Measurements from ENCODE around the gene RASSF4.

RASSF4 gene

DNA sequence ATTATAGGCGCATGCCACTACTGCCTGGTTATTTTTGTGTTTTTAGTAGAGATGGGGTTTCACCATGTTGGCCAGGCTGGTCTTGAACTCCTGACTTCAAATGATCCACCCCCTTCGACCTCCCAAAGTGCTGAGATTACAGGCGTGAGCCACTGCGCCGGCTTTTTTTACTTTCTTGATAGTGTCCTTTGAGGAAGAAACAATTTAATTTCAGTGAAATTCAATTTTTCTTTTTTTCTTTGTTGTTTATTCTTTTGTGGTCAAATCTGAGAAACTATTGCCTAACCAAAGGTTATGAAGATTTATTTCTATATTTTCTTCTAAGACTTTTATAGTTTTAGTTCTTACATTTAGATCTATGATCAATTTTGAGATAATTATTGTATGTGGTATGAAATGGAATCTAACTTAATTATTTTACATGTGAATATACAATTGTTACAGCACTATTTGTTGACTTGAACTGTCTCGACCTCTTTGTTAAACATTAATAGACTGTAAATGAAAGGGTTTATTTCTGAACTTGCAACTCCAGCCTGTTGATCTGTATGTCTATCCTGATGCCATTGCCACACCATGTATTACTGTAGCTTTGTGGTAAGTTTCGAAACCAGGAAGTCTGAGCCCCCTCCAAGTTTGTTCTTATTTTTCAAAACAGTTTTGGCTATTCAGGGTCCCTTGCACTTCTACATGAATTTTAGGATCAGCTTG is 19.8 kb upstream of the RASSF4 start:
- TF ChIP-seq CTCF (conservative IDR thresholded peaks at IDR 0.05) (no peak), ZFX (IDR thresholded peaks at IDR 0.05) (no peak)
- no peak overlapping the region for H3K27ac ChIP-seq

- TF ChIP-seq ZFX (IDR thresholded peaks at IDR 0.05), result no peak
- no peak for TF ChIP-seq CTCF (conservative IDR thresholded peaks at IDR 0.05)
- no peak overlapping the region for H3K27ac ChIP-seq
These were observed 15.2 kb upstream of the RASSF4 start for GRCh38 chr10:44944354-44944753.

GRCh38 chr10:44946205-44946604 is 13.4 kb upstream of the RASSF4 start:
- no peak for TF ChIP-seq CTCF (conservative IDR thresholded peaks at IDR 0.05)
- no peak for TF ChIP-seq ZFX (IDR thresholded peaks at IDR 0.05)
- H3K27ac ChIP-seq, result no peak overlapping the region

- H3K27ac ChIP-seq, result no peak overlapping the region
- TF ChIP-seq ZFX (IDR thresholded peaks at IDR 0.05), result no peak
- no peak for TF ChIP-seq CTCF (conservative IDR thresholded peaks at IDR 0.05)
These were observed 12.0 kb upstream of the RASSF4 start for GRCh38 chr10:44947371-44948152.

- TF ChIP-seq CTCF (conservative IDR thresholded peaks at IDR 0.05) (no peak), ZFX (IDR thresholded peaks at IDR 0.05) (no peak)
- H3K27ac ChIP-seq, result no peak overlapping the region
These were observed 11.0 kb upstream of the RASSF4 start for GRCh38 chr10:44948642-44949041.

- TF ChIP-seq CTCF (conservative IDR thresholded peaks at IDR 0.05), result no peak
These were observed 10.3 kb upstream of the RASSF4 start for GRCh38 chr10:44949127-44949802.

GRCh38 chr10:44949915-44950314 is 9.7 kb upstream of the RASSF4 start:
- no peak for TF ChIP-seq CTCF (conservative IDR thresholded peaks at IDR 0.05)
- TF ChIP-seq ZFX (IDR thresholded peaks at IDR 0.05), result no peak
- no peak overlapping the region for H3K27ac ChIP-seq

More at GRCh38 chr10:44949127-44949802, 10.3 kb upstream of the RASSF4 start:
- no peak overlapping the region for H3K27ac ChIP-seq

Data from C4-2B (cell line).